Activated T-helper 9 cell treated with anti-CD3 and anti-CD28 coated beads, Interleukin-2, amount 50 U/mL, for 16 hours (primary cell): ENCODE results near the gene CYBA.
"Not testable (repeated sequence)": the region's sequence is repeated elsewhere in the genome, so short reads cannot be mapped to it uniquely, and the experiment has no call there.

ENCODE experiments used
- DNase-seq: peaks from one replicate; pipeline ENCODE4 v3.0.0-alpha.2; 2020; ENCODE audit warnings: low read depth

The CYBA gene

DNA sequence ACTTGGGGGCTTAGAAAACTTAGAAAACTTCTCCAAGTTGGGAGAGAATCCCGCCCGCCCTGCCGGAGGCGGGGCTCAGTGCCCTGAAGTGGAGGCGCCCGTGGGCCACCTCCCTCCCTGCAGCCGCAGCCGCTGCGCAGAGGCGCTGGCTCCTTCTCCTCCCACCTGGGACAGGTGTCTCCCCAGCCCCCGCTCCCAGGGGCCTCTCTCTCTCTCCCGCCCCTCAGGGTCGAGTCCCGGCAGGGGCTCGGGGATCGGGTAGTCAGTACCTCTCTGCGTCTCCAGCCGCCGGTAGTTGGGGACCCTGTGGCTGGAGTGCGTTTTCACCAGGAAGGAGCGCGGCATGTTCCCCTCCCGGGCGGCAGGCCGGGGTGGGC lies 35.2 kb upstream of the CYBA start:
- DNase-seq: no peak

DNA sequence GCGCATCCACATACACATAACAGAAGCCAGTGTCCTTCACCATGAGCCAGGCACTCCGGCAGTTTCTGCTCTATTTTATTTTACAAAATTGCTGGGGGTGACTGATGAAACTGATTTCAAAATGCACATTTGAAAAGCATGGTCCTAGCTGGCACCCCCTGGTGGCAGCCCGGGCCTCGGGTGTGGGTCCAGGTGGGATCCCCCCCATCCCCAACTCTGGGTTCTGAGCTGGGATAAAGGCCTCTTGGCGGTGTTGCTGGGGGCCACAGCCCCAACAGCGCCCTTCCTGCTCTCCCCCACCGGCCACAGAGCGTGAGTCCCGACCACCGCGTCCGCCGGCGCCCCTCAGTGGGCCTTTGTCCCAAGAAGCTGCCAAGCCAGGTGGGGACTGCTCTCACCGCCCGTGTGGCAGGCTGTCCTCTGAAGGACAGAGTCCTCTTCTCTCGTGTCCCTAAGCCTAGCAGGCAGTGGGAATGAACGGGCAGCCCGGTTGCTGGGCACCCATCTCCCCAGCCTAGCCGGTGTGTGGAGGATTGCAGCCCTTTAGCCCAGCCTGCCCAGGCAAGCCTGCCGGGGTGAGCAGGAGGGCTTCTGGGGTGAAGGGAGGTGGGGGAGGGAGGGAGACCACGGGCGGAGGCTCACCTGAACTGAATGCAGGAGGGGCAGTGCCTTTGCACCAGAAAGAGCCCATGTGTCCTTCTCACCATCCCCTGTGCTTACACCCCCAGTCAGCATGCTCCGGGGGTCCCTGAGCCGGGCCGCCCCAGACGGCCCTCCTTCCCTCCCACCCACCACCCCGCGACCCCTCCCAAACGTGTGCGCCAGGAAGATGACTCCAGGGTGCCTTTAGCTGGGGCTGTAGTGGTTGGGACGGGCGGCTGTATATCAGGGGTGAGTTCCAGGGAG lies 34.6 kb upstream of the CYBA start:
- DNase-seq: peak; percentile 46

DNA sequence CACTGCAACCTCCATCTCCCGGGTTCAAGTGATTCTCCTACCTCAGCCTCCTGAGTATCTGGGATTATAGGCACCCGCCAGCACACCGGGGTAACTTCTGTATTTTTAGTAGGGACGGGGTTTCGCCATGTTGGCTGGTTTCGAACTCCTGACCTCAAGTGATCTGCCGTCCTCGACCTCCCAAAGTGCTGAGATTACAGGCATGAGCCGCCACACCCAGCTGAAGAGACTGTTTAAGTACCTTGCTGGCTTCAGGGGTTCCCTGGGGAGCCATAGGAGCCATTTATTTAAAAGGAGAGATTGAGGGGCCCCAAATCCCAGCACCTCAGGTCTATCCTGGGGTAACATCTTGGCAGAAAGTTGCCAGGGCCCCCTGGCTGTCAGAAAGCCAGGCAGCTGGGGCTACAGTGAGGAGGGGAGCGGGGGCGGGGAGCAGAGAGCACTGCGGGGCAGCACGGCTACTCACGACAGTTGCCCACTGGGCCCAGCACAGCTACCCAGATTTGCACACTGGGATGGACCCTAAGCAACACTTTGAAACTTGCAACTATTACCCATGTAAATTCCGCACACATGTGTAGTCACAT lies 33.8 kb upstream of the CYBA start:
- no peak for DNase-seq

DNA sequence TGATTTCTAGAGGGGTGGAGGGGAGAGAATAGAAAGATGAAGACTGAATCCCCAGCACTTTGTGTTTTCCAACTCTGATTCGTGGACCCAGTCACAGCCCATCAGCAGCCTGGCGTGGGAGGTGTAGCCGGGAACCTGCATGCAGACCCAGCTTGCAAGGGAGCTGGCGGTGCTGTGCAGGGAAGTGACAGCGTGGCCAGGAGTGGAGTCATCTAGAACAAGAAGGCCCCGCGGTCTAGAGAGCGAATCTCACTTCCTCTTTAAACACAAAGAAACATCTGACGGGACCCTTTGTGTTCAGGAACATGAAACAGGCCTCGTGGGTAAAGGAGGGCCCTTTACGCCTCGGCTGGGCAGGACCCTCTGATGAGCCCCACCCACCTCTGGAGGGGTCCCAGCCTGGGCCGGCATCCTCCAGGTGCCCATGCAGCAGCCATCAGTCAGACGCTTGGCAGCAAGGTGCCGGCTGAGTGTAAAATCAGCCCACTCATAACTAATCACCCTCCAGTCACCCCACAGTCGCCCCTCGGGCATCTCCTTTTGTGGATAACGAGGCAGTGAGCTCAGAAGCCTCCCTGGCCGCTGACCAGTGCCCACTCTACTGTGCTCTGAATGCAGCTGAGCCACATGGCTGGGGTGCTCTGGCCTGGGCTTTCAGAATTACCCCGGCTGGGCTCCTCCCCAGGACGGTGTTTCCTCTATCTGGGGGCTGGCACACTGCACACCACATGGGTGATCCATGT lies 31.0 kb upstream of the CYBA start:
- DNase-seq: peak; percentile 44

DNA sequence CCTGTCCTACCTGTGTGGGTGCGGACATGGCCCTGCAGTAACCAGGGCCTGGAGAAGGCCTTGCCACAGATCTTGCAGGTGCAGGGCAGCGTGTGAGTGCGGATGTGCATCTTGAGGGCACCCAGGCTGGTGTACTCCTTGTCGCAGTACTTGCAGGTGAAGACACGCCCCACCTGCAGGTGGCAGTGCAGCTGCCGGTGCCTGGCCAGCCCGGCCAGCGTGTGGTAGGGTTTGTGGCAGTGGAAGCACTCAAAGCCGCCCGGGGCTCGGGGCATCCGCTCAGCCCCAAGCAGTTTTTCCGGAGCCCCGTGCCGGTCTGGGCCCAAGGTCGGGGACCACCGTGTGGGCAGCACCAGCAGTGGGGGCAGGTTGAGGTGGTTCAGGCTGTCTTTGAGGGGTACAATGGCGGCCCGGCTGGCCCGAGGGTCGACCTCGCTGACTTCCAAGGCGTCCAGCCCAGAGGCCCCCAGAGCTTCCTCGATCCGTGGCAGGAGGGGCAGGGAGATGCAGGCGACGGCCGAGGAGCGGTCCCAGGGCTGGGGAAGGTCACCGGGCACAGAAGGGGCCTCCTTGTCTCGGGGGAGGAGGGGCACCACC lies 30.3 kb upstream of the CYBA start:
- DNase-seq: no peak

DNA sequence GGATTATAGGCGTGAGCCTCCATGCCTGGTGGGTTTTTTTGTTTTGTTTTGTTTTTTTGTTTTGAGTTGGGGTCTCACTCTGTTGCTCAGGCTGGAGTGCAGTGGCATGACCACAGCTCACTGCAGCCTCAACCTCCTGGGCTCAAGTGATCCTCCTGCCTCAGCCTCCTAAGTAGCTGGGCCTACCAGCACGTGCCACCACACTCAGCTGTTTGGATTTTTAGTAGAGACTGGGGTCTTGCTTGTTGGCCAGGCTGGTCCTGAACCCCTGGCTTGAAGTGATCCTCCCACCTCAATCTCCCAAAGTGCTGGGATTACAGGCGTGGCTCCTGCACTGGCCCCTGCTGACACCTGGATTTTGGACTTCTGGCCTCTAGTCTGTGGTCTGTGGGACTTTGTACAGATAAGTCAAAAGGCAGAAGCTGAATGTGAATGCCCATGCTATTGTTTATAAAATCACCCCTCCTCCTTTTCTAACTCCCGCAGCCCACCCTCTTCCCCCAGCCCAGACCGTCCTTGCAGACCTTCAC lies 29.8 kb upstream of the CYBA start:
- no peak for DNase-seq

DNA sequence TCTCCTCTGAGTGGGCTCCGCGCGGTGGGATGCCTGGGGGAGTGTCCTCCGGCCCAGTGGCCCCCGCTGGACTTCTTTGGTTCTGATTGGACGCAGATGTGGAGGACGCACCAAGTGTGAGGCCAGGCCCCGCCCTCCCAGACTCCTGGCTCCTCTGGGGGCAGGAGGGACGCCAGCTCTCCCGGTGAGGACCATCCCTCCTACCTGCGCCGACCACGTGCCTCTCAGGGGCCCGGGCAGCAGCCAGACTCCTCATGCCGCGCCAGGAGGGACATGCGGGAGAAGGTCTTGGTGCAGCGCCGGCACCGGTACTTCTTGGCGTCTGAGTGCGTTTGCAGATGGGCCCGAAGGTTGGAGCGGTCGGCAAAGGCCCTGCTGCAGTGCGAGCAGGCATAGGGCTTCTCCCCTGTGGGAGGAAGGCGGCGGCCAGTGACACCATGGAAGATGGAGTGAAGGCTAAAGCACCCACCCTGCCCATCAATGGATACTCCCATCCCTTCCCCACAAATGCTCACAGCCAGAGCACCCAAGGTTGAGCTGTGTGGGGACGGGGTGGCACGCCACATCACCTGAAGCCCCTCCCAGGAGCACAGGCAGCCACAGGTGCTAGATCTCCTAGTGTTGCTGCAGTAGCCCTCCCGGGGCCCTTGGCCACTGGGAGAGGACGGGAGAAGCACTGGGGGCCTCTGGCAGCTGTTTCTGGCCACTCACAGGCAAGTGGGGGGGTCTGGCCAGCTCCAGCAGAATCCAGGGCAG lies 27.5 kb upstream of the CYBA start:
- DNase-seq: no peak

DNA sequence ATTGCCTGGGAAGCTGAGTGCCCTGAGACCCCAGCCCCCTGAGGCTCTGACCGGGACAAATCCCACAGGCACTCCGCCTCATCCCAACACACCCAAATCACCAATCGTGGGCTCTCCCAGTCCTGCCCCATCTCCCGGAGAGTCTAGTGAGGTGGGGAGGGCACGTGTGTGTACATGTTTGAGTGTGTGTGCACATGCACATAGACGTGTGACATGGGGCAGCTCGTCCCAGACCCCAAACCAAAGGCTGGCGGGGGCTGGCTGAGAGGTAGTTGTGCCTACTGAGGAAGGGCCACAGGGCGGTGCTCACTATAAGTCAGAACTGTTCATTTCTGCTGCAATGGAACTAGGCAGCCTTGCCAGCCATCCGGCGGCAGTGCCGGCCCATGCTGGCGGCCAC lies 26.9 kb upstream of the CYBA start:
- no peak for DNase-seq

DNA sequence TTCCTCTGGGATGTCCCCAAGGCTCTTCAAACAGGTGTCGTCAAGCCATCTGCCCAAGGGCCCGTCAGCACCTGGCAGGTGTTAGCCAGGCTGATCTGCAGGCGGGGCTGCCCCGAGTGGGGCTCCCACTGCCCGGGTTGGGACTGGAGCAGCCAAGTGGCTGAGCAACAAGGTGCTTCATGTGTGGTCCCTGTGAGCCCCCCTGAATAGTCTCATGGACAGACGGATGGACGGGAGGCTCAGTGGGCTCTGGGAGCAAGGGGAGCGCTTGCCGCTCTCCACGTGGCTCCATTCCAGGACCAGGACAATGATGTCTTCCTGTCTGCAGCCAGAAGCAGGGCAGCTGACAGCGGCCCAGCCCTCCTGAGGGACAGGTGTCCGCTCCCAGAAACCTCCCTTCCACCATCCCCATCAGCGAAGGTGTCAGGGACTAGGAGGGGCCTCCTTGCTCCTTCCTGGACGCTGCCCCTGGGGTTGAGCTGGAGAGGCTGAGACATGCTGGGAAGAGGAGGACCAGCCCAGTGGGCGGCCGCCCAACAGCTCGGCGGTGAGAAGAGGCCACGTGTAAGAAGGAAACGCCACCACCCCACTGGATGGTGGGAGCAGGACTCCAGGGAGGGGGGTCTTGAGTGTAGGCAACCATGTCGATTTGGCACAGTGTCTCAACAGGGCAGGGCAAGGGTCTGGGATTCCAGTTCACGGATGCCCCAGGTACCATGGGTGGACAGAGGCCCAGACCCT lies 25.8 kb upstream of the CYBA start:
- DNase-seq: no peak

DNA sequence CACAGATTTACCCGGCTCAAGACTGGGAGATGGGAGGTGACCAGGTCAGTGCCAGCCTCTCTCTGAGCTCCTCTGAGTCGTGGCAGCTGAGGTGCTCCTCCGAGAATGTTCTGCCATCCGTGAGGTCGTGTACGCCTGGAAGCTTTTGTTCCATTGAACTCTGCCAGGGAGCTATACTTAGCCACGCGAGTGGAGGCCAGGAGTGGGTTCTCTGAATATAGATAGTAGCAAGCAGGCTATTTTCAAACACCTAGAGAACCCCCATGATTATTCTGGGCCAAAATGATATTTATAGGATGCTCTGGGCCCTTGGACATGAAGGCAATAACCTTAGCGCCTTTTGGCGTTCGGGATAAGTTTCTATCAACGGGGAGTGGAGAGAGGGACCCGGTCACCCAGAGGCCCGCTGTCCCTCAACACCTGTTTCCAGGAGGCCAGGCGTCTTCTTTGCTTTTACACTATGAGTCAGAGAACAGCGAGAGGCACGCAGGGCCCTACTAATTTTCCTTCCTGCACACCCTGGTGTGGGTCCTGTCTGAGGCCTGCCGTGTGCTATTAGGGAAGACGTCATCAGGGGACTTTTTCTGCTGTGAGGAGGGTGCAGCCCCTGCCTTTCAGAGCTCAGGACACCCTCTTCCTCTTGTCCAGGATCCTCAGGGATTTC lies 23.0 kb upstream of the CYBA start:
- DNase-seq: no peak

DNA sequence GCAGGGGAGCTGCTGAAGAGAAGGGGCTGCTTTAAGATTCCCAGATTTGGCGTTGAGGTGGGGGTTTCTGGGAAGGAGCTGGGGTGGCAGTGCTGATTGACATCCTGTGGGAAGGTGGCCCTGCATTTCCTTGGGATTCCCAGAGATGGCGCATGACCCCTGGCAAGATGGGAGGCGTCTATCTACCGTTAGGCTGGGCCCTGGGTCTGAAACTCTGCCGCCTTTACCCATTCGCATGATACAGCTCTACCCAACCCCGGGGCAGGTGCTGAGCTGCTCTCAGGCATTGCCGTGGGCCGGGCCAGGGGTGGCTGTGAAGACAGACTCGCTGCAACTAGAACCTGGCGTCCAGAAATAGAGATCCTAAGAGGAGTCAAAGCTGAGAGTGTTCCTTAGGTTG lies 21.9 kb upstream of the CYBA start:
- no peak for DNase-seq

DNA sequence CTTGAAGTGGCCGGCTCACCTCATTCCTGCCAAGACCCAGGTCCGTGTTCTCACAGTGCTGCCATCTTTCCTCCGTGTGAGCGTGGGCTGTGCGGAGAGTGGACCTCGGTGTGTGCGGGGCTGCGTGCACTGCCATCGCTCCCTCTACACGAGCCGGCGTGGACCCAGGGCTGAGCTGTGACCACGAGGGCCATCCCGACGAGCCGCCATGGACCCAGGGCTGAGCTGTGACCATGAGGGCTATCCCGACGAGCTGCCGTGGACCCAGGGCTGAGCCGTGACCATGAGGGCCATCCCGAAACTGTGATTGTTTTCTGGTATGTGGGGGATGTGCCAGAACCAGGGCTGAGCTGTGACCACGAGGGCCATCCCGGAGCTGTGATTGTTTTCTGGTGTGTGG lies 21.0 kb upstream of the CYBA start:
- no peak for DNase-seq

DNA sequence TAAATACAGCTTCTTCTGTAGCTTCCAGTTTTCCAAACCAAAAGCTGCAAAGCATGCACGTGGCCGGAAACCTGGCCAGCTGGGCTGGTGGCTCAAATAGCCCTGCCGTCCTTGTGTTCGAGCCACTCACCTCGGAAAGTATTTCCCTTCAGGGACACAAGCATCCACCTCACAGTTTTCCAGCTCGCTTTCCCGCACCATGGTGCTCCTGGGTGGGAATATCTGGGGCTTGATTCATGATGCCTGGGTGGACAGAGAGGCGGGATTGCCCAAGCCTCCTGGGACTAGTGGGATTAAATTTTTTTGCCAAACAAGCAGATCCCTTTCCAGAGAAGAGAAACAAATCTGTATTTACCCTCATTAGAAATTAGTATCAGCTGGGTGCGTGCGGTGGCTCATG lies 19.1 kb upstream of the CYBA start:
- no peak for DNase-seq

DNA sequence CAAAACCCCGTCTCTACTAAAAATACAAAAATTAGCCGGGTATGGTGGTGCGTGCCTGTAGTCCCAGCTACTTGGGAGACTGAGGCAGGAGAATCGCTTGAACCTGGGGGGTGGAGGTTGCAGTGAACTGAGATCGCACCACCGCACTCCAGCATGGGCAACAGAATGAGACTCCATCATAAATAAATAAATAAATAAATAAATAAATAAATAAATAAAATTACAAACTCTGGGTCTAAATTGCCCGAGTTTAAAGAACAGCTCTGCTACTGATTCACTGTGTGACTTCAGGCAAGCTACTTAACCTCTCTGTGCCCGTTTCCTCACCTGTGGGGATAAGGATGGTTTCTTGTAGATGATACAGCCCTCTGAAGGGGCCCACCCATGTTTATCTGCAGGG lies 18.6 kb upstream of the CYBA start:
- not testable (repeated sequence) for DNase-seq

DNA sequence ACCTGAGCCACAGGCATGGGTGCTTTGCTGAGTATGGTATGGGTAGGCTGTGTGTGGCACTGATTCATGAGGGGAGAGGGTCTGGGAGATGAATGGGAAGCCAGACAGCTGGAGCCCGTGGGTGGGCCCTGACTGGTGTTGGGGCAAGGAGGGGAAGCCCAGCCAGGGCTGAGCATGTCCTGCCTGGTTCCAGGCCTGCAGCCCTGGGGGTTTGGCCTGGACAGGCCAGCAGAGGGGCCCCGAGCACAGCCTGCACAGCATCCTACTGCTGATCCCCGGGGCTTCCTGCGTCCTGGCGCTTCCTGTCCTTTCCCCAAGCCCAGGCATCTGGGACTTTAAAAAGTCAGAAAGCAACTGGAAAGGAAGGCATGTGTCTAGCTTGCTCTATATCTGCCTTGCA lies 16.6 kb upstream of the CYBA start:
- DNase-seq: no peak

DNA sequence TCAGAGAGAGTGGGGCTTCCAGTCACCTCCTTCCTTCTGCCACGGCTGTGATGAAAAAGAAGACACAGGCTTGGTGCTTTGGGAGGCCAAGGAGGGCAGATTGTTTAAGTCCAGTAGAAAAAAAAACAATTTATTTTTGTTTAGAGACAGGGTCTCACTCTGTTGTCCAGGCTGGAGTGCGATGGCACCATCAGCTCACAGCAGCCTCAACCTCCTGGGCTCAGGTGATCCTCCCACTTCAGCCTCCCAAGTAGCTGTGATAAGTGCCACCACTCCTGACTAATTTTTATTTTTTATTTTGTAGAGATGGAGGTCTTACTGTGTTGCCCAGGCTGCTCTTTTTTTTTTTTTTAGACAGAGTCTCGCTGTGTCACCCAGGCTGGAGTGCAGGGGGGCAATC lies 14.7 kb upstream of the CYBA start:
- no peak for DNase-seq

DNA sequence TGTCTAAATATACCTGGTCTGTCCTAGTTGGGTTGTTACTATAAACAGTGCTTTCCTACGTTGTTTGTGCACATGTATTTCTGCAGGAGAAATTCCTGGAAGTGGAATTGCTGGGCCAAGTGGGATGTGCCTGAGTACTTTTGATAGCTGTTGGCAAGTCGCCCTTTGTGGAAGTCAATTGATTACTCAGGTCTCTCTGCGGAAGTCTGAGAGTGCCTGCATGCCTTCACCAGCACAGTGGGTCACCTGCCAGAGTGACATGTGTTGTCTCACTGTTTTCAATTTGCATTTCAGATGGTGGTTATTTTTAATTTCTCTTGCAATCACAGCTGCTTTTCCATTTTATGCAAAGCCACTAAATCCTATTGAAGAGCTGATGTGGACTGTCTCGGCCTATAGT lies 14.3 kb upstream of the CYBA start:
- DNase-seq: no peak

DNA sequence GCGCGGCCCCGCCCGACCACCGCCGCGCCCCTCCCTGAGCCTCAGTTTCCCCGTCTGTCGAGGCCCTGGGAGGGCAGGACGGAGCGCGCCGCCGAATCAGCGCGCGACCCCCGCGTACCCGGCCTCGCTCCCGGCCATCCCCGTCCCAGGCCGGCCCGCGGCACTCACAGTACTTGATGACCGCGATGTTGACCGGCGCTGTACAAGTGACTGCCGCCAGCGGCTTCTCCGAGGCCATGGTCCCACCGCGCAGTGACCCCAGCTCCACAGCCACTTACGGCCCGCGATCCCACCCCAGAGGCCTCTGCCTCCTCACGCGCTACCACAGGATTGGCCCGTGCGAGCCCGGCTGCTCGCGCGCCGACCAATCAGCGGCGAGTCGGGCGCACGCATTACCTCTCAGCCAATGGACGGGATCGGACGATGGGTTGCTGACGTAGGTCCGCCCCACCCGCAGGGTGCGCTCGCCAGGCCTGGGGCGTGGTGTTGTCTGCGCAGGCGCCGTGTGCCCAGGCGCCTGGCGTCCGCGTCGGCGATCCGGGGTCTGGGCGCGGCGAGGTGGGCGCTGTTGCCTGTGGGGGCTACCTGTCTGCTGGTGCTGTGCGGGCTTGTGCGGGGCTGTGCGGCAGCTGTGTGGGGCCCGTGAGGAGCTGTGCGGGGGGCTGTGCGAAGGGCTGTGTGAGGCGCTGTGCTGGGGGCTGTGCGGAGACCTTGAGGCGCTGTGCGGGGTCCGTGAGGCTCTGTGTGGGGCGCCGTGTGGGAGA lies 12.2 kb upstream of the CYBA start, which contains the start of gene MVD:
TSS of gene MVD (minus strand) at position 249 of the 764 bp plus-strand sequence. CDS start at position 238, 11 bp downstream.
- peak; percentile 94 for DNase-seq

DNA sequence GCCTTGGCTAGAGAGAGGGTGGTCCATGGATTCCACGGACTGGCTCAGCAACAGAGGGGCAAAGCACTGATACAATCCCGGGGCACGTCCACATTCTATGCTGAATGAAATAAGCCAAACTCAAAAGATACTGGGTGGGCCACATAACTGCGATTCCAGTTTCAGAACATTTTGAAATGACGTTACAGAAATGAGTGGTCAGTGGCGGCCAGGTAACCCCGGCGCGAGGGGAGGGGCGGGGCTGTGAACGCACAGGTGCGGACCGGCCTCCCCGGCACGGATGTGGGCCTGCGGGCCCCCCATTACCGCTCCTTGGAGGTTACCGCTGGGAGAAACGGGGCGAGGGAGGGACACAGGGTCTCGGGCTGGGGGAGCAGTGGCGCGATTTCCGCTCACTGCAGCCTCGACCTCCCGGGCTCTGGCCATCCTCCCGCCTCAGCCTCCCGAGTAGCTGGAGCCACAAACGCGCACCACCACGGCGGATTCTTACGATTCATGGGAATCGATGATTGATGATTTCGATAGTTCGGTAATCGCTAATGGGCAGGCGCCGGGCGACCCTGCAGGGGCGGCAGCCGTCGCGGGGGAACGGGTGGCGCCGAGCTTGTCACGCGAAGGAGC lies 11.5 kb upstream of the CYBA start:
- DNase-seq: no peak
